Smooth muscle cell (in vitro differentiated cells): ENCODE measurements around the gene BCCIP. TPM values are rescaled to one million over a fixed set of nuclear protein-coding genes. Genes with fewer than 3 reads are reported as not detected.

Source experiments
- DNase-seq: peaks from one replicate; lab custom pipeline; 2025; ENCODE audit not compliant: unreplicated experiment; lab: John Stamatoyannopoulos, UW
- H2AFZ ChIP-seq: fragments of 200-600 bp; sonication (generic); 2 replicates; pipeline ENCODE4 v1.6.0; 2016; ENCODE audit warnings: antibody characterized with exemption, low read depth, mild to moderate bottlenecking
- H3F3A ChIP-seq: fragments of 200-600 bp; sonication (generic); 2 replicates; pipeline ENCODE4 v1.6.0; 2017; ENCODE audit warnings: antibody characterized with exemption, low read depth
- H3K27ac ChIP-seq: fragments of 200-600 bp; sonication (generic); 2 replicates; pipeline ENCODE4 v1.5.1; 2016; ENCODE audit warnings: low read depth, mild to moderate bottlenecking
- H3K27me3 ChIP-seq: fragments of 200-600 bp; sonication (generic); 2 replicates; pipeline ENCODE4 v1.6.1; 2016; ENCODE audit warnings: low read depth, mild to moderate bottlenecking
- H3K36me3 ChIP-seq: fragments of 200-600 bp; sonication (generic); 2 replicates; pipeline ENCODE4 v1.5.1; 2016; ENCODE audit warnings: low read depth
- H3K4me1 ChIP-seq: fragments of 200-600 bp; sonication (generic); 2 replicates; pipeline ENCODE4 v1.5.1; 2016; ENCODE audit warnings: low read depth
- H3K4me2 ChIP-seq: fragments of 200-600 bp; sonication (generic); 2 replicates; pipeline ENCODE4 v1.6.0; 2016; ENCODE audit warnings: mild to moderate bottlenecking
- H3K4me3 ChIP-seq: fragments of 200-600 bp; sonication (generic); 2 replicates; pipeline ENCODE4 v1.5.1; 2016; ENCODE audit warnings: mild to moderate bottlenecking
- H3K79me2 ChIP-seq: fragments of 200-600 bp; sonication (generic); 2 replicates; pipeline ENCODE4 v1.6.0; 2016; ENCODE audit warnings: low read depth, mild to moderate bottlenecking
- H3K9ac ChIP-seq: fragments of 200-600 bp; sonication (generic); 2 replicates; pipeline ENCODE4 v1.6.0; 2016; ENCODE audit warnings: low read depth
- H3K9me3 ChIP-seq: fragments of 200-600 bp; sonication (generic); replicated peaks from 2 replicates; pipeline ENCODE4 v1.5.1; 2016; ENCODE audit warnings: low read depth
- H4K20me1 ChIP-seq: fragments of 200-600 bp; sonication (generic); 2 replicates; pipeline ENCODE4 v1.6.0; 2016; ENCODE audit warnings: low read depth
- CTCF ChIP-seq: fragments of 200-600 bp; sonication (generic); IDR thresholded peaks from 2 replicates; pipeline ENCODE4 v1.5.1; 2017; ENCODE audit warnings: borderline replicate concordance, mild to moderate bottlenecking, antibody characterized with exemption; ENCODE audit not compliant: insufficient read depth, poor library complexity, severe bottlenecking
- WGBS: methylation state at CpG from one replicate; pipeline ENCODE4 v1.1.7; 2016; ENCODE audit warnings: low lambda C conversion rate; 5-methylcytosine and 5-hydroxymethylcytosine counted together
- microRNA counts: library from miRNA; unstranded; fragments of <30 nt; microRNA quantifications from one replicate; lab custom pipeline; 2016
- microRNA-seq: library from miRNA; unstranded; fragments of <30 nt; microRNA quantifications from one replicate; pipeline ENCODE4, GENCODE V29; 2016; ENCODE audit warnings: borderline number of aligned reads
- polyA plus RNA-seq: library from polyadenylated mRNA; unstranded; fragments of >200 nt; fragmentation: Nextera tagmentation; extraction: Ambion mirVana; gene quantifications from 2 replicates; pipeline ENCODE4 v1.2.1, GENCODE V29; 2016
- small RNA-seq: library from RNA; depleted of rRNA; stranded (forward); fragments of <200 nt; gene quantifications from one replicate; pipeline ENCODE3, GENCODE V24; 2014
- total RNA-seq: library from RNA; depleted of rRNA; stranded (reverse); fragments of >200 nt; gene quantifications from 2 replicates; pipeline ENCODE4 v1.2.3, GENCODE V29; 2014

The BCCIP gene
- total and polyA plus RNA-seq, 2 experiments from 2014 or later, result 55.3 to 87.5 TPM

DNA sequence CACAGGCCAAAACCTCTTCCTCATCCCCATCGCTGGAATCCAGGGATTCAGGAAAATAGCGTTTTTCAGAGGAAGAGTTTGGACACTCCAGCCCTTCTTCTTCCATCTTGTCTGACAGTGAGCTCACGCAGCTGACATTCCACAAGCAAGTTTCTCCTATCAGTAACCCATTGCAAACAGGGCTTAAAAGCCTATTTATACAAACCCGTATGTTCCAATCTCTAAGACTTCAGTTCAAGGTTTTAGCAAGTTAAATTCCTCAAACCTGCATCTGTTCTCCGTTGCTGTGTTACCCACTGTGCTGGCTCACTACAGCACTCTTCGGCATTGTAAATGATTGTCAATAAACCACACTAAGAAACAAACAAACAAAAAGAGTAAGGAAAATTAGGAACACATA, 57.4 kb downstream of the BCCIP start:
- no peak overlapping the region for H3K4me3 ChIP-seq
- peak overlapping the region; percentile 26 for H3K9ac ChIP-seq
- H3K36me3 ChIP-seq, result no peaks in the 10 kb centered on the region
- H3K9me3 ChIP-seq, result no peaks in the 10 kb centered on the region
- 32% methylated on average over 6 of the region's 6 CpGs for WGBS
- H3F3A ChIP-seq, result peaks cover 11% of the 10 kb centered on the region
- peak overlapping the region; percentile 62 for H3K27ac ChIP-seq
- no peak overlapping the region for H2AFZ ChIP-seq
- H4K20me1 ChIP-seq, result peaks cover 9% of the 10 kb centered on the region
- peak overlapping the region; percentile 30 for H3K4me2 ChIP-seq
- no peak for TF ChIP-seq CTCF
- DNase-seq, result no peak
- H3K4me1 ChIP-seq, result peaks cover 31% of the 10 kb centered on the region
- H3K27me3 ChIP-seq, result no peaks in the 10 kb centered on the region
- H3K79me2 ChIP-seq, result no peaks in the 10 kb centered on the region

- Histone ChIP-seq H3K4me2 (peak within 1 kb of the TSS; percentile 30), H3K79me2 (no peaks in the 10 kb centered on the region)
These were observed 57.8 kb downstream of the BCCIP start, which contains the start of gene DHX32 for GRCh38 chr10:125881192-125881591. Gene DHX32, minus strand, starts transcription at chr10:125881292. Its CDS starts 468 bp downstream, at chr10:125880824.

DNA sequence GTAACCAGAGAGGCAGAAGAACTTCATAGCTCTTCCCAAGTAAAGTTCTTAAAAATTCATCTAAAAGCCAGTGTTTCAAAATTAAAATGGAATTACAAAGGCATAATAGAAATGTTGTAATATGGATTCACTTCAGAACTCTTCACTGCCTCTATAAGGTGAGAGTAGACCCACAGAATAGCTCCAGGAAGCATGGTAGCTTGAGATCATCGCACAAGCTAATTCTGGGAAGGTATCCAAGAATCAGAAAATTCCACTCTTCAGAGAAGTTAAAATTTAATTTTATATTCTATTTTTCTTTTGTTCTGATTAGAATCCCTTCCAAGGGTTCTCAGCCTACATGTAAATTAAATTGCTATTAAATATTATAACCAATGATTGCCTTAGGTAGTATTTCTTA, 59.2 kb downstream of the BCCIP start:
- Histone ChIP-seq H3K4me1 (peaks cover 31% of the 10 kb centered on the region), H3K36me3 (no peaks in the 10 kb centered on the region), H2AFZ (no peak overlapping the region), H4K20me1 (peaks cover 15% of the 10 kb centered on the region), H3K79me2 (no peaks in the 10 kb centered on the region), H3F3A (peaks cover 11% of the 10 kb centered on the region), H3K27ac (peak overlapping the region; percentile 55), H3K9me3 (no peaks in the 10 kb centered on the region), H3K4me3 (no peak overlapping the region), H3K9ac (no peak overlapping the region), H3K4me2 (no peak overlapping the region), H3K27me3 (no peaks in the 10 kb centered on the region)
- WGBS, result 96% methylated on average over 1 of the region's 1 CpG
- no peak for TF ChIP-seq CTCF
- DNase-seq, result no peak

More at GRCh38 chr10:125881192-125881591, 57.8 kb downstream of the BCCIP start, which contains the start of gene DHX32:
- Histone ChIP-seq H3K27me3 (no peaks in the 10 kb centered on the region), H3K36me3 (no peaks in the 10 kb centered on the region), H4K20me1 (peaks cover 9% of the 10 kb centered on the region), H2AFZ (no peak within 1 kb of the TSS), H3K4me3 (no peak within 1 kb of the TSS), H3K9me3 (no peaks in the 10 kb centered on the region), H3K9ac (peak within 1 kb of the TSS; percentile 26), H3F3A (peaks cover 11% of the 10 kb centered on the region), H3K27ac (peak within 1 kb of the TSS; percentile 62), H3K4me1 (peaks cover 31% of the 10 kb centered on the region)
- WGBS, result 34% methylated on average over 4 of the region's 4 CpGs
- no peak for TF ChIP-seq CTCF
- no peak for DNase-seq

GRCh38 chr10:125883211-125883610, 59.9 kb downstream of the BCCIP start:
- H3F3A ChIP-seq, result peaks cover 11% of the 10 kb centered on the region
- no peaks in the 10 kb centered on the region for H3K9me3 ChIP-seq
- H3K27me3 ChIP-seq, result no peaks in the 10 kb centered on the region
- WGBS, result 81% methylated on average over 3 of the region's 3 CpGs
- TF ChIP-seq CTCF, result no peak
- H2AFZ ChIP-seq, result no peak overlapping the region
- H4K20me1 ChIP-seq, result peaks cover 18% of the 10 kb centered on the region
- no peak overlapping the region for H3K9ac ChIP-seq
- no peak for DNase-seq
- H3K4me2 ChIP-seq, result no peak overlapping the region
- no peak overlapping the region for H3K4me3 ChIP-seq
- H3K36me3 ChIP-seq, result no peaks in the 10 kb centered on the region
- peaks cover 31% of the 10 kb centered on the region for H3K4me1 ChIP-seq
- H3K27ac ChIP-seq, result peak overlapping the region; percentile 55
- H3K79me2 ChIP-seq, result peaks cover under 1% of the 10 kb centered on the region

MicroRNAs within 50 kb of the gene (microRNA counts, 767-probe panel; counts per million panel counts)
- 183 counts per million for microRNA hsa-miR-4484 (lab: Ali Mortazavi, UCI)

Small RNA genes within 50 kb of the gene (microRNA-seq; reads per million reads assigned to microRNA genes)
- not detected for gene MIR4484

Small RNA genes within 50 kb of the gene (small RNA-seq; reads per million reads assigned to genes)
- gene MIR4484 (not detected), gene RF00017 (not detected)

Other genes starting within 250 kb of the BCCIP start
- not detected in 2 replicates for gene TEX36, start 140.4 kb upstream of the BCCIP start, total RNA-seq
- not detected in 2 replicates for gene TEX36, start 140.4 kb upstream of the BCCIP start, polyA plus RNA-seq
- gene EDRF1, start 103.8 kb upstream of the BCCIP start, total RNA-seq, result 20.9 and 22.0 TPM in 2 replicates
- 8.5 and 13.2 TPM in 2 replicates for gene EDRF1, start 103.8 kb upstream of the BCCIP start, polyA plus RNA-seq
- gene MMP21, start 47.7 kb upstream of the BCCIP start, total RNA-seq, result not detected in 2 replicates
- gene MMP21, start 47.7 kb upstream of the BCCIP start, polyA plus RNA-seq, result not detected in 2 replicates
- gene UROS, start 288 bp upstream of the BCCIP start, total RNA-seq, result 43.7 and 61.1 TPM in 2 replicates
- gene UROS, start 288 bp upstream of the BCCIP start, polyA plus RNA-seq, result 77.5 and 86.7 TPM in 2 replicates
- gene DHX32, start 57.7 kb downstream of the BCCIP start, total RNA-seq, result 51.2 and 56.1 TPM in 2 replicates
- 31.8 and 39.8 TPM in 2 replicates for gene DHX32, start 57.7 kb downstream of the BCCIP start, polyA plus RNA-seq
- 5.8 and 9.5 TPM in 2 replicates for gene FANK1, start 73.0 kb downstream of the BCCIP start, total RNA-seq
- gene FANK1, start 73.0 kb downstream of the BCCIP start, polyA plus RNA-seq, result 6.6 and 14.8 TPM in 2 replicates